Measurements from ENCODE around the gene IGSF5.

GRCh38 chr21:39775816-39776215, 30.8 kb downstream of the IGSF5 start:
- TF ChIP-seq, protein P1, sequence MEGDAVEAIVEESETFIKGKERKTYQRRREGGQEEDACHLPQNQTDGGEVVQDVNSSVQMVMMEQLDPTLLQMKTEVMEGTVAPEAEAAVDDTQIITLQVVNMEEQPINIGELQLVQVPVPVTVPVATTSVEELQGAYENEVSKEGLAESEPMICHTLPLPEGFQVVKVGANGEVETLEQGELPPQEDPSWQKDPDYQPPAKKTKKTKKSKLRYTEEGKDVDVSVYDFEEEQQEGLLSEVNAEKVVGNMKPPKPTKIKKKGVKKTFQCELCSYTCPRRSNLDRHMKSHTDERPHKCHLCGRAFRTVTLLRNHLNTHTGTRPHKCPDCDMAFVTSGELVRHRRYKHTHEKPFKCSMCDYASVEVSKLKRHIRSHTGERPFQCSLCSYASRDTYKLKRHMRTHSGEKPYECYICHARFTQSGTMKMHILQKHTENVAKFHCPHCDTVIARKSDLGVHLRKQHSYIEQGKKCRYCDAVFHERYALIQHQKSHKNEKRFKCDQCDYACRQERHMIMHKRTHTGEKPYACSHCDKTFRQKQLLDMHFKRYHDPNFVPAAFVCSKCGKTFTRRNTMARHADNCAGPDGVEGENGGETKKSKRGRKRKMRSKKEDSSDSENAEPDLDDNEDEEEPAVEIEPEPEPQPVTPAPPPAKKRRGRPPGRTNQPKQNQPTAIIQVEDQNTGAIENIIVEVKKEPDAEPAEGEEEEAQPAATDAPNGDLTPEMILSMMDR (IDR thresholded peaks at IDR 0.05): no peak
- TF ChIP-seq EZH2 (IDR thresholded peaks at IDR 0.05; ENCODE audit: borderline replicate concordance, insufficient read depth, low read depth, low read length, poor library complexity, severe bottlenecking): no peak
